WTC11 (cell line): Measurements from ENCODE around the gene CHD3. TPM values are rescaled to one million over a fixed set of nuclear protein-coding genes. Genes with fewer than 3 reads are reported as not detected.

Experiments
- ATAC-seq: fragments of 200-7000 bp; cut with Tn5 transposase; 2 replicates; pipeline ENCODE4 v1.10.0; 2021; ENCODE audit warnings: mild to moderate bottlenecking, moderate library complexity
- CTCF ChIA-PET: fragments of 300-600 bp; sonication (Branson Sonifier 250); formaldehyde crosslinking; loops from one replicate; lab custom pipeline; 2021; ENCODE audit warnings: antibody characterized with exemption; lab: Charles Lee
- POLR2A ChIA-PET: fragments of 350-600 bp; sonication (Branson Sonifier 250); formaldehyde crosslinking; loops from one replicate; lab custom pipeline; 2021; ENCODE audit warnings: antibody characterized with exemption; lab: Charles Lee
- DNase-seq: peaks from one replicate; pipeline ENCODE4 v3.0.0; 2021; ENCODE audit warnings: low spot score
- H3K27ac Mint-ChIP-seq: 2 replicates; pipeline ENCODE4 v1.8.0; 2021; ENCODE audit warnings: mixed read lengths
- H3K27me3 Mint-ChIP-seq: 2 replicates; pipeline ENCODE4 v1.8.0; 2021; ENCODE audit warnings: low read depth, mild to moderate bottlenecking, moderate library complexity, mixed read lengths
- H3K36me3 Mint-ChIP-seq: 2 replicates; pipeline ENCODE4 v1.8.0; 2021; ENCODE audit warnings: mixed read lengths
- H3K4me1 Mint-ChIP-seq: 2 replicates; pipeline ENCODE4 v1.8.0; 2022; ENCODE audit warnings: mixed read lengths
- H3K4me3 Mint-ChIP-seq: 2 replicates; pipeline ENCODE4 v1.8.0; 2021; ENCODE audit warnings: mild to moderate bottlenecking, moderate library complexity, mixed read lengths
- H3K9me3 Mint-ChIP-seq: 2 replicates; pipeline ENCODE4 v1.8.0; 2021; ENCODE audit warnings: mixed read lengths
- ATF1 ChIP-seq: sonication (generic); formaldehyde crosslinking; IDR thresholded peaks from 2 replicates; pipeline ENCODE4 v1.8.1; 2023; ENCODE audit warnings: mild to moderate bottlenecking, moderate library complexity, missing genetic modification reagents
- CREB1 ChIP-seq: sonication (generic); formaldehyde crosslinking; IDR thresholded peaks from 2 replicates; pipeline ENCODE4 v1.8.0; 2023; ENCODE audit warnings: mild to moderate bottlenecking, missing genetic modification reagents
- CTCF ChIP-seq: fragments of 200-600 bp; IDR thresholded peaks from 2 replicates; pipeline ENCODE4 v1.8.0; 2022; ENCODE audit warnings: antibody characterized with exemption
- E2F5 ChIP-seq: sonication (generic); formaldehyde crosslinking; IDR thresholded peaks from 2 replicates; pipeline ENCODE4 v1.8.1; 2022; ENCODE audit warnings: mild to moderate bottlenecking, moderate library complexity, missing genetic modification reagents
- FOXJ3 ChIP-seq: sonication (generic); formaldehyde crosslinking; IDR thresholded peaks from 2 replicates; pipeline ENCODE4 v1.9.0; 2021; ENCODE audit warnings: missing genetic modification reagents, mild to moderate bottlenecking, borderline replicate concordance
- FOXP4 ChIP-seq: sonication (generic); formaldehyde crosslinking; IDR thresholded peaks from 2 replicates; pipeline ENCODE4 v1.8.0; 2022; ENCODE audit warnings: mild to moderate bottlenecking, missing genetic modification reagents
- GTF2I ChIP-seq: fragments of 250-450 bp; sonication (Bioruptor Pico); conservative IDR thresholded peaks from 2 replicates; pipeline ENCODE4 v1.4.0; 2021; ENCODE audit warnings: mild to moderate bottlenecking
- MLX ChIP-seq: sonication (generic); formaldehyde crosslinking; IDR thresholded peaks from 2 replicates; pipeline ENCODE4 v1.8.1; 2023; ENCODE audit warnings: mild to moderate bottlenecking, missing genetic modification reagents, moderate library complexity
- NR3C1 ChIP-seq: sonication (generic); formaldehyde crosslinking; conservative IDR thresholded peaks from 2 replicates; pipeline ENCODE4 v1.8.1; 2023; ENCODE audit warnings: low read depth, mild to moderate bottlenecking, missing genetic modification reagents
- PRRX2 ChIP-seq: fragments of 250-450 bp; sonication (Bioruptor Pico); IDR thresholded peaks from 2 replicates; pipeline ENCODE4 v1.8.0; 2021; ENCODE audit warnings: mild to moderate bottlenecking
- RELA ChIP-seq: sonication (generic); formaldehyde crosslinking; IDR thresholded peaks from 2 replicates; pipeline ENCODE4 v1.8.1; 2022; ENCODE audit warnings: missing genetic modification reagents, mild to moderate bottlenecking, borderline replicate concordance
- SMAD4 ChIP-seq: sonication (generic); formaldehyde crosslinking; IDR thresholded peaks from 2 replicates; pipeline ENCODE4 v1.8.0; 2022; ENCODE audit warnings: mild to moderate bottlenecking, missing genetic modification reagents
- TP53 ChIP-seq: sonication (generic); formaldehyde crosslinking; IDR thresholded peaks from 2 replicates; pipeline ENCODE4 v1.8.1; 2023; ENCODE audit warnings: mild to moderate bottlenecking, missing genetic modification reagents
- ZBTB21 ChIP-seq: sonication (generic); formaldehyde crosslinking; IDR thresholded peaks from 2 replicates; pipeline ENCODE4 v1.8.1; 2023; ENCODE audit warnings: mild to moderate bottlenecking, missing genetic modification reagents, borderline replicate concordance
- ZNF138 ChIP-seq: sonication (generic); formaldehyde crosslinking; conservative IDR thresholded peaks from 2 replicates; pipeline ENCODE4 v1.8.1; 2022; ENCODE audit warnings: mild to moderate bottlenecking, moderate library complexity, missing genetic modification reagents
- ZNF423 ChIP-seq: fragments of 250-450 bp; sonication (Bioruptor Pico); IDR thresholded peaks from 2 replicates; pipeline ENCODE4 v2.1.2; 2022; ENCODE audit warnings: mild to moderate bottlenecking, moderate library complexity
- ZNF512 ChIP-seq: sonication (generic); formaldehyde crosslinking; IDR thresholded peaks from 2 replicates; pipeline ENCODE4 v1.8.1; 2022; ENCODE audit warnings: missing genetic modification reagents, borderline replicate concordance
- ZNF671 ChIP-seq: fragments of 250-450 bp; sonication (Bioruptor Pico); IDR thresholded peaks from 2 replicates; pipeline ENCODE4 v1.8.0; 2021; ENCODE audit warnings: mild to moderate bottlenecking
- total RNA-seq: library from RNA; stranded (reverse); gene quantifications from 3 replicates; pipeline ENCODE4 v1.2.3, GENCODE V29; 2021
- TF ChIP-seq, protein P1 (sequence below): sonication (generic); formaldehyde crosslinking; IDR thresholded peaks from 2 replicates; pipeline ENCODE4 v1.8.1; 2023; ENCODE audit warnings: mild to moderate bottlenecking, missing genetic modification reagents

The CHD3 gene
- total RNA-seq, 1 experiment from 2014 or later, result 39.5 TPM

DNA sequence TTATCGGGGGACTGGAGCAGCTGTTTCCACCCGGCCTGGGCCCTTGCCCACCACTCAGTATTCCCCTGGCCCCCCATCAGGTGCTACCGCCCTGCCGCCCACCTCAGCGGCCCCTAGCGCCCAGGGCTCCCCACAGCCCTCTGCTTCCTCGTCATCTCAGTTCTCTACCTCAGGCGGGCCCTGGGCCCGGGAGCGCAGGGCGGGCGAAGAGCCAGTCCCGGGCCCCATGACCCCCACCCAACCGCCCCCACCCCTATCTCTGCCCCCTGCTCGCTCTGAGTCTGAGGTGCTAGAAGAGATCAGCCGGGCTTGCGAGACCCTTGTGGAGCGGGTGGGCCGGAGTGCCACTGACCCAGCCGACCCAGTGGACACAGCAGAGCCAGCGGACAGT lies 39.9 kb upstream of the CHD3 start:
- H3K9me3 Mint-ChIP-seq, result no peaks in the 10 kb centered on the region
- no peak overlapping the region for H3K27ac Mint-ChIP-seq
- CTCF ChIA-PET, result interaction anchor here (0.7 to 7.0 kb wide), 2 partner anchors 14 to 48 kb away, joined by 3 to 66 read pairs; partner anchors contain the start of gene KDM6B
- POLR2A ChIA-PET, result no interaction called here
- DNase-seq (no peak), ATAC-seq (no peak)
- peaks cover 25% of the 10 kb centered on the region for H3K4me1 Mint-ChIP-seq
- H3K36me3 Mint-ChIP-seq, result no peaks in the 10 kb centered on the region
- no peak overlapping the region for H3K4me3 Mint-ChIP-seq
- TF ChIP-seq CREB1 (CRISPR knock-in tag) (no peak), ZNF138 (CRISPR knock-in tag) (no peak), SMAD4 (no peak), MLX (CRISPR knock-in tag) (no peak), ZNF423 (CRISPR knock-in tag) (no peak), ZBTB21 (CRISPR knock-in tag) (no peak), ATF1 (CRISPR knock-in tag) (no peak), RELA (CRISPR knock-in tag) (no peak)
- TF ChIP-seq, all 79 proteins: peak for 0
- peaks cover 32% of the 10 kb centered on the region for H3K27me3 Mint-ChIP-seq

GRCh38 chr17:7849130-7849750 lies 39.3 kb upstream of the CHD3 start:
- ChIA-PET POLR2A (no interaction called here), CTCF (interaction anchor here (0.7 kb wide), 1 partner anchor 49 kb away, joined by 3 read pairs; no protein-coding TSS in a partner anchor)
- Mint-ChIP-seq H3K4me3 (no peak overlapping the region), H3K27ac (no peak overlapping the region), H3K27me3 (peaks cover 35% of the 10 kb centered on the region), H3K9me3 (no peaks in the 10 kb centered on the region), H3K36me3 (no peaks in the 10 kb centered on the region), H3K4me1 (peaks cover 27% of the 10 kb centered on the region)
- no peak for TF ChIP-seq ATF1 (CRISPR knock-in tag)
- TF ChIP-seq E2F5 (CRISPR knock-in tag), result no peak
- TF ChIP-seq ZNF671 (CRISPR knock-in tag), result no peak
- TF ChIP-seq TP53, result no peak
- no peak for TF ChIP-seq GTF2I
- TF ChIP-seq CTCF, result no peak
- DNase-seq (no peak), ATAC-seq (no peak)

GRCh38 chr17:7849751-7850504 lies 38.7 kb upstream of the CHD3 start:
- POLR2A ChIA-PET, result no interaction called here
- Mint-ChIP-seq H3K4me1 (peaks cover 30% of the 10 kb centered on the region), H3K9me3 (no peaks in the 10 kb centered on the region), H3K36me3 (no peaks in the 10 kb centered on the region), H3K27ac (no peak overlapping the region), H3K4me3 (no peak overlapping the region), H3K27me3 (peaks cover 34% of the 10 kb centered on the region)
- no peak for ATAC-seq
- CTCF ChIA-PET, result interaction anchor here (0.8 to 2.1 kb wide), 3 partner anchors 8 to 133 kb away, joined by 3 to 29 read pairs (median 3); partner anchors contain the start of gene KDM6B
- DNase-seq, result no peak
- TF ChIP-seq PRRX2 (no peak), FOXJ3 (CRISPR knock-in tag) (no peak), NR3C1 (CRISPR knock-in tag) (no peak), FOXP4 (no peak), ZNF512 (CRISPR knock-in tag) (no peak), ZNF671 (CRISPR knock-in tag) (no peak)
- TF ChIP-seq, protein P1, sequence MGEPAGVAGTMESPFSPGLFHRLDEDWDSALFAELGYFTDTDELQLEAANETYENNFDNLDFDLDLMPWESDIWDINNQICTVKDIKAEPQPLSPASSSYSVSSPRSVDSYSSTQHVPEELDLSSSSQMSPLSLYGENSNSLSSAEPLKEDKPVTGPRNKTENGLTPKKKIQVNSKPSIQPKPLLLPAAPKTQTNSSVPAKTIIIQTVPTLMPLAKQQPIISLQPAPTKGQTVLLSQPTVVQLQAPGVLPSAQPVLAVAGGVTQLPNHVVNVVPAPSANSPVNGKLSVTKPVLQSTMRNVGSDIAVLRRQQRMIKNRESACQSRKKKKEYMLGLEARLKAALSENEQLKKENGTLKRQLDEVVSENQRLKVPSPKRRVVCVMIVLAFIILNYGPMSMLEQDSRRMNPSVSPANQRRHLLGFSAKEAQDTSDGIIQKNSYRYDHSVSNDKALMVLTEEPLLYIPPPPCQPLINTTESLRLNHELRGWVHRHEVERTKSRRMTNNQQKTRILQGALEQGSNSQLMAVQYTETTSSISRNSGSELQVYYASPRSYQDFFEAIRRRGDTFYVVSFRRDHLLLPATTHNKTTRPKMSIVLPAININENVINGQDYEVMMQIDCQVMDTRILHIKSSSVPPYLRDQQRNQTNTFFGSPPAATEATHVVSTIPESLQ (CRISPR knock-in tag), result no peak
